ENCODE data around the gene BHMT2. TPM values are rescaled to one million over a fixed set of nuclear protein-coding genes. Genes with fewer than 3 reads are reported as not detected.

The BHMT2 gene
- total and polyA plus RNA-seq, 10 of the 15 experiments (the other 5 are each of a cell fraction or from before 2014, with no cell fraction given), result not detected

DNA sequence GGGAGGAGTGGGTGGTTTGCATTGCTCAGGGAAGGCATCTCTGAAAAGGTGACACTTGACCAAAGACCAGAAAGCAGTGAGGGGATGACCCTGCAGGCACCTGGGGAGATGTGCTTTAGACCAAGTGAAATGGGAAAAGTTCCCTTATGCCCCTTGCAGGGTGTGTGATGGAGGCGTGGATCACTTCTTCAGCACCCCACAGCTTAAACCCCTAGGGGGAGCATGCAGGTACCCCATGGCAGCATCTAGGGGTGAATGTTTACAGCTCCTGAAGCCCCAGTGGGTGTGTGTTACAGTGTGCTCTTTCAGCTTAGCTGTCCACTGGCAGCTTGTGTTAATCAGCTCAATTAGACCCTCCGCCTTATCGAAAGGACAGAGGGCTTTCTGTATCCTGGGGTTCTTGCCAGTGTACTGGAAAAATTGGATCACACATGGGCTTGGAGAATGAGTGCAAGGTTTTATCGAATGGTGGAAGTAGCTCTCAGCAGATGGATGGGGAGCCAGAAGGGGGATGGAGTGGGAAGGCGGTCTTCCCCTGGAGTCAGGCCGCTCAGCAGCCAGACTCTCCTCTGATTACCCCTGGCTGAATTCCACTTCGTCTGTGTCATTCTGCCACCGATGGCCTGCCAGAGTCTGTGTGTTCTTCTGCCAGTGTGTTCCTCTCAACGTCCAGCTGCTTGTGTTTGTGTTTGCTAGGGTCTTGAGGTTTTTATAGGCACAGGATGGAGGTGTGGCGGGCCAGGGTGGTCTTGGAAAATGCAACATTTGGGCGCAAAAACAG lies 6.3 kb downstream of the BHMT2 start (continued):
- TF ChIP-seq BMI1 (IDR thresholded peaks at IDR 0.05; ENCODE audit: borderline replicate concordance), result no peak
- no peak for TF ChIP-seq ZNF384 (IDR thresholded peaks at IDR 0.05; ENCODE audit: borderline replicate concordance, low read depth, low read length)
- TF ChIP-seq BHLHE40 (IDR thresholded peaks at IDR 0.05; ENCODE audit: borderline replicate concordance in 1 of 2, low read depth in 2 of 2, low read length in 1 of 2), result no peak
- no peak for TF ChIP-seq IRF4 (IDR thresholded peaks at IDR 0.05; ENCODE audit: low read depth, low read length)

GRCh38 chr5:79076819-79077218 lies 7.3 kb downstream of the BHMT2 start:
- no peaks in the 10 kb centered on the region for H4K20me1 ChIP-seq (ENCODE audit: control insufficient read depth, insufficient read depth)
- WGBS (ENCODE audit: insufficient coverage, insufficient replicate concordance, low lambda C conversion rate, missing lambda C conversion rate), result 53% methylated on average over 4 of the region's 4 CpGs
- no peaks in the 10 kb centered on the region for H3K36me3 ChIP-seq (ENCODE audit: control insufficient read depth in 2 of 2, insufficient read depth in 2 of 2, low read length in 1 of 2)
- no peak overlapping the region for H3K27ac ChIP-seq (ENCODE audit: control insufficient read depth, insufficient read depth)
- POLR2A ChIA-PET, result no interaction called here
- RAD21 ChIA-PET (ENCODE audit: unreplicated experiment), result interaction anchor here (0.7 kb wide), 1 partner anchor 160 kb away, joined by 3 read pairs; no protein-coding TSS in a partner anchor
- no peak overlapping the region for H3K4me2 ChIP-seq (ENCODE audit: control insufficient read depth, insufficient read depth)
- no peaks in the 10 kb centered on the region for H3K79me2 ChIP-seq (ENCODE audit: control insufficient read depth, insufficient read depth, low read length)
- intact Hi-C loops (cut with micrococcal nuclease; ENCODE audit: unreplicated experiment), result no loop called here
- CTCF ChIA-PET, result interaction anchor here (0.7 to 2.3 kb wide), 3 partner anchors 52 to 93 kb away, joined by 3 to 7 read pairs (median 4); no protein-coding TSS in a partner anchor
- TF ChIP-seq TARDBP (IDR thresholded peaks at IDR 0.05; ENCODE audit: borderline replicate concordance) (no peak), HDAC6 (IDR thresholded peaks at IDR 0.05; ENCODE audit: unreplicated experiment) (no peak), JUNB (IDR thresholded peaks at IDR 0.05) (no peak), GABPA (IDR thresholded peaks at IDR 0.05; ENCODE audit: low read depth) (no peak), MTA3 (IDR thresholded peaks at IDR 0.05; ENCODE audit: borderline replicate concordance, low read length) (no peak), NR2F1 (conservative IDR thresholded peaks at IDR 0.05) (no peak), ZZZ3 (IDR thresholded peaks at IDR 0.05; ENCODE audit: control insufficient read depth, insufficient read length, low read depth) (no peak), FOXM1 (IDR thresholded peaks at IDR 0.05; ENCODE audit: low read depth, low read length) (no peak), TAF1 (IDR thresholded peaks at IDR 0.05; ENCODE audit: borderline replicate concordance, low read depth, low read length) (no peak), RCOR1 (conservative IDR thresholded peaks at IDR 0.05; ENCODE audit: low read depth, low read length) (no peak), RELA (IDR thresholded peaks at IDR 0.05; ENCODE audit: borderline replicate concordance, partially characterized antibody) (no peak), SRF (IDR thresholded peaks at IDR 0.05; ENCODE audit: low read depth in 2 of 2, low read length in 2 of 2) (no peak)
- TF ChIP-seq, protein P1, sequence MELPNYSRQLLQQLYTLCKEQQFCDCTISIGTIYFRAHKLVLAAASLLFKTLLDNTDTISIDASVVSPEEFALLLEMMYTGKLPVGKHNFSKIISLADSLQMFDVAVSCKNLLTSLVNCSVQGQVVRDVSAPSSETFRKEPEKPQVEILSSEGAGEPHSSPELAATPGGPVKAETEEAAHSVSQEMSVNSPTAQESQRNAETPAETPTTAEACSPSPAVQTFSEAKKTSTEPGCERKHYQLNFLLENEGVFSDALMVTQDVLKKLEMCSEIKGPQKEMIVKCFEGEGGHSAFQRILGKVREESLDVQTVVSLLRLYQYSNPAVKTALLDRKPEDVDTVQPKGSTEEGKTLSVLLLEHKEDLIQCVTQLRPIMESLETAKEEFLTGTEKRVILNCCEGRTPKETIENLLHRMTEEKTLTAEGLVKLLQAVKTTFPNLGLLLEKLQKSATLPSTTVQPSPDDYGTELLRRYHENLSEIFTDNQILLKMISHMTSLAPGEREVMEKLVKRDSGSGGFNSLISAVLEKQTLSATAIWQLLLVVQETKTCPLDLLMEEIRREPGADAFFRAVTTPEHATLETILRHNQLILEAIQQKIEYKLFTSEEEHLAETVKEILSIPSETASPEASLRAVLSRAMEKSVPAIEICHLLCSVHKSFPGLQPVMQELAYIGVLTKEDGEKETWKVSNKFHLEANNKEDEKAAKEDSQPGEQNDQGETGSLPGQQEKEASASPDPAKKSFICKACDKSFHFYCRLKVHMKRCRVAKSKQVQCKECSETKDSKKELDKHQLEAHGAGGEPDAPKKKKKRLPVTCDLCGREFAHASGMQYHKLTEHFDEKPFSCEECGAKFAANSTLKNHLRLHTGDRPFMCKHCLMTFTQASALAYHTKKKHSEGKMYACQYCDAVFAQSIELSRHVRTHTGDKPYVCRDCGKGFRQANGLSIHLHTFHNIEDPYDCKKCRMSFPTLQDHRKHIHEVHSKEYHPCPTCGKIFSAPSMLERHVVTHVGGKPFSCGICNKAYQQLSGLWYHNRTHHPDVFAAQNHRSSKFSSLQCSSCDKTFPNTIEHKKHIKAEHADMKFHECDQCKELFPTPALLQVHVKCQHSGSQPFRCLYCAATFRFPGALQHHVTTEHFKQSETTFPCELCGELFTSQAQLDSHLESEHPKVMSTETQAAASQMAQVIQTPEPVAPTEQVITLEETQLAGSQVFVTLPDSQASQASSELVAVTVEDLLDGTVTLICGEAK (IDR thresholded peaks at IDR 0.05; ENCODE audit: borderline replicate concordance), result no peak
- in situ Hi-C loops (cut with MboI), result no loop called here
- H3K4me3 ChIP-seq, result no peak overlapping the region
- DNase-seq (ENCODE audit: low read depth, low spot score) (no peak), FAIRE-seq (no peak), ATAC-seq (no peak)
- H3K4me1 ChIP-seq (ENCODE audit: control insufficient read depth, insufficient read depth, low read length), result no peaks in the 10 kb centered on the region
- H2AFZ ChIP-seq (ENCODE audit: control insufficient read depth, low read depth, low read length), result no peak overlapping the region
- no TSS peak for BruUV-seq (replicated peaks)
- SMC1A ChIA-PET (ENCODE audit: uncharacterized antibody, unreplicated experiment), result no interaction called here
- no peak overlapping the region for H3K9ac ChIP-seq (ENCODE audit: control insufficient read depth, insufficient read depth, low read length)
- no peaks in the 10 kb centered on the region; a peak in 1 of 4 replicates for H3K27me3 ChIP-seq (replicated peaks in 1 of 2; ENCODE audit: control insufficient read depth in 2 of 2, insufficient read depth in 2 of 2, low read length in 1 of 2)
- no peaks in the 10 kb centered on the region for H3K9me3 ChIP-seq (replicated peaks; ENCODE audit: control insufficient read depth, insufficient read depth, low read length)

Data from GM12878 (cell line).